ENCODE results near the gene TM9SF4. TPM values are rescaled to one million over a fixed set of nuclear protein-coding genes. Genes with fewer than 3 reads are reported as not detected.

TM9SF4 gene
- total RNA-seq, 2 experiments from 2014 or later, result 22.4 to 24.5 TPM

DNA sequence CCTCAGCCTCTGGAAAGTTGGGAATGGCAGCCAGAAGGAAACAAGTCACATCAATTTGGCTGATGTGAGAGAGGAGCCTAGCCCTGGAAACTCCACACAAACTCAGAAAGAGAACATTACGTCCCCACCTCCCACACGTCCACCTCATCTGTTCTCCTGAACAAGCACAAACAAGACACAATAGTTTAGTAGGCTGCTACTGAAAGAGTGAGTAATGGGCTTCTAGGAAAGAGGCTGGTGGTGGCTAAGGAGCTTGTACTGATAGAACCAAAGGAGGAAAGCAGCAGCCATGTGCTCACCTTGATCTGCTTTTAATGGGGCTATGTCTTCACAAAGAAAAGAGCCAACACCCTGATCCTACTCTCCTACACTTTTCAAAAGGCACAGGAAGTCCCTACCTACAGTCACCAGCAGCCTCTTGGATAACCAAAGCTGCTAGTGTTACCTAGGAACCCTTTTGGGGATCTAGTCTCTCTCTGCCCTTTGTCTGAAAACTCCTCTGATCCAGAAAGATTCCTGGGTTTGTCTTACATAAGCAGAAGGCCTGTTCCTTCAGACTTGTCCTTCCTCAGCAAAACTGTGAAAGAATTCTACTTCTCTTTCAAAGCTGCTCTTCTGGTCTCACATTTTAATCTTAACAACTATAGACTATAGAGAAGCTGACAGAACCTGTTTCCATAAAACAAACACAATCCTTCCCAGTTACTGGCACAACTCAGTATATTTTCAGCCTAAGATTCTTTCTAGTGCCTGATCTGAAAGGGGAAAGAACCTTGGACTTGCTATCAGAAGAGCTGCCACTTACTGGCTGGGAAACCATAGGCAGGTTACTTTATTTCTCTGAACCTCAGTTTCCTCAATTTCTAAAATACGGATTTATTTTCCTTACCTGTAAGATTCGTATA is 94.9 kb downstream of the TM9SF4 start:
- POLR2A ChIA-PET, result no interaction called here
- CTCF ChIA-PET, result no interaction called here

DNA sequence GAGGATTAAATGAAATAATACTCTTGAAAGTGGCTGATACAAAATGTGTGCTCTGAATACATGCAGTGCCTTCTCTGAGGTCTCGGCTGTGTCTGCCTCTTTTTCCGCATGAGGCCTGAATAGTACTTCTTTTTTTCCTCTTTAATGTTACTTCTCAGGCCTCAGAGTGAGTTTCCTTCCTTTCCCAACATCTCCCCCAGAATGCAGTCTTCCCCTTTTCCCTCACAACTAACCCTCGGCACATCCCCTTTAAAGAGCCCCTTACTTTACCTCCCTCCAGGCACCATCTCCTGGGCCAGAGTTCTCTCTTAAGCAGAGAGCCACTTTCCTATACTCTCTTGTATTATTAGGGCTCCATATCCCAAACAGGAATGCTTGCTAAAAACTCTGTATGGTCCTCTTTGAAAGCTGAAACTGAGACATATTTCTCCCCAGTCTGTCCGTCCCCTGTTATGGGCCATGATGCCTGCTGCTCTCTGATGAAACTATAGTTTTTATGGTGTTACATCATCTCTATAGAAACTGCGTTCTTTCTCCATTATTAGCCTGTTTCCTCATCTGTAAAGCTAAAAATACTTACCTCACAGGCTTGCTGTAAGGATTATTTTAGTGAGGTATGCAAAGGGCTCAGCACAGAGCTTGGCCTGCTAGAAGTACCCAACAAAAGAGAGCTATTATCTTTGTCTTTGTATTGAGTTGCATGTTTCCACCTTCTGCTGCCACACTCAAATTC is 95.8 kb downstream of the TM9SF4 start:
- intact Hi-C loops (cut with DNase I, micrococcal nuclease), result loop anchor here in 1 of 2 experiments (5.0 to 10.0 kb wide), 2 partner anchors 253 to 620 kb away; partner anchors contain the start of gene PDRG1
- peak overlapping the region; percentile 92 for H3K27ac Mint-ChIP-seq
- DNase-seq, result peak in 3 of 14 experiments; percentile 9 to 29 (median 27)
- no peaks in the 10 kb centered on the region for H3K9me3 ChIP-seq (ENCODE audit: control insufficient read depth in 1 of 2, insufficient read depth in 1 of 2, low read length in 2 of 2)
- ChIA-PET POLR2A (no interaction called here), CTCF (no interaction called here)
- ATAC-seq (ENCODE audit: poor library complexity), result no peak
- H3K4me3 Mint-ChIP-seq, result peak overlapping the region; percentile 96
- TF ChIP-seq CTCF (IDR thresholded peaks at IDR 0.05), result no peak
- peak overlapping the region; percentile 2 for H3K4me3 ChIP-seq (ENCODE audit: low read length)
- H3K36me3 Mint-ChIP-seq (ENCODE audit: low read depth), result peaks cover 60% of the 10 kb centered on the region
- no peaks in the 10 kb centered on the region for H3K27me3 Mint-ChIP-seq
- peak overlapping the region in 1 of 2 donors; percentile 60 for H3K27ac ChIP-seq (ENCODE audit: low read depth in 1 of 2, low read length in 2 of 2)
- peaks cover 71% of the 10 kb centered on the region for H3K4me1 Mint-ChIP-seq (ENCODE audit: low read depth)
- H3K9me3 Mint-ChIP-seq, result no peaks in the 10 kb centered on the region
- H3K4me1 ChIP-seq (ENCODE audit: insufficient read depth, low read length), result peaks cover 74% of the 10 kb centered on the region
- H3K27me3 ChIP-seq (ENCODE audit: control insufficient read depth in 1 of 2, insufficient read depth in 2 of 2, low read length in 2 of 2), result no peaks in the 10 kb centered on the region
- H3K36me3 ChIP-seq (ENCODE audit: insufficient read depth, low read length), result peaks cover 41% of the 10 kb centered on the region

More for the DNA sequence above, 94.9 kb downstream of the TM9SF4 start:
- DNase-seq (no peak), ATAC-seq (ENCODE audit: poor library complexity) (no peak)
- intact Hi-C loops (cut with DNase I, micrococcal nuclease), result loop anchor here in 1 of 2 experiments (5.0 to 10.0 kb wide), 2 partner anchors 252 to 620 kb away; partner anchors contain the start of gene PDRG1
- Mint-ChIP-seq H3K36me3 (ENCODE audit: low read depth) (peaks cover 62% of the 10 kb centered on the region), H3K4me3 (peak overlapping the region; percentile 96), H3K9me3 (no peaks in the 10 kb centered on the region), H3K27me3 (no peaks in the 10 kb centered on the region), H3K4me1 (ENCODE audit: low read depth) (peaks cover 63% of the 10 kb centered on the region), H3K27ac (peak overlapping the region; percentile 92)
- H3K27me3 ChIP-seq (ENCODE audit: control insufficient read depth in 1 of 2, insufficient read depth in 2 of 2, low read length in 2 of 2), result no peaks in the 10 kb centered on the region
- H3K27ac ChIP-seq (ENCODE audit: low read depth in 1 of 2, low read length in 2 of 2), result peak overlapping the region in 1 of 2 donors; percentile 17
- H3K36me3 ChIP-seq (ENCODE audit: insufficient read depth, low read length), result peaks cover 43% of the 10 kb centered on the region
- H3K9me3 ChIP-seq (ENCODE audit: control insufficient read depth in 1 of 2, insufficient read depth in 1 of 2, low read length in 2 of 2), result no peaks in the 10 kb centered on the region
- H3K4me1 ChIP-seq (ENCODE audit: insufficient read depth, low read length), result peaks cover 68% of the 10 kb centered on the region
- no peak overlapping the region for H3K4me3 ChIP-seq (ENCODE audit: low read length)
- TF ChIP-seq CTCF (IDR thresholded peaks at IDR 0.05), result no peak

GRCh38 chr20:32205843-32206759 is 96.6 kb downstream of the TM9SF4 start:
- DNase-seq, result no peak
- POLR2A ChIA-PET, result no interaction called here
- Histone ChIP-seq H3K27me3 (ENCODE audit: control insufficient read depth in 1 of 2, insufficient read depth in 2 of 2, low read length in 2 of 2) (no peaks in the 10 kb centered on the region), H3K4me1 (ENCODE audit: insufficient read depth, low read length) (peaks cover 74% of the 10 kb centered on the region), H3K36me3 (ENCODE audit: insufficient read depth, low read length) (peaks cover 43% of the 10 kb centered on the region), H3K27ac (ENCODE audit: low read depth in 1 of 2, low read length in 2 of 2) (peak overlapping the region in 1 of 2 donors; percentile 60), H3K9me3 (ENCODE audit: control insufficient read depth in 1 of 2, insufficient read depth in 1 of 2, low read length in 2 of 2) (no peaks in the 10 kb centered on the region), H3K4me3 (ENCODE audit: low read length) (peak overlapping the region; percentile 93)
- no peak for ATAC-seq (ENCODE audit: poor library complexity)
- CTCF ChIA-PET, result no interaction called here
- Mint-ChIP-seq H3K27ac (peak overlapping the region; percentile 92), H3K4me1 (ENCODE audit: low read depth) (peaks cover 79% of the 10 kb centered on the region), H3K27me3 (no peaks in the 10 kb centered on the region), H3K9me3 (no peaks in the 10 kb centered on the region), H3K36me3 (ENCODE audit: low read depth) (peaks cover 62% of the 10 kb centered on the region), H3K4me3 (peak overlapping the region; percentile 96)
- TF ChIP-seq CTCF (IDR thresholded peaks at IDR 0.05), result no peak
- intact Hi-C loops (cut with DNase I, micrococcal nuclease), result loop anchor here in 1 of 2 experiments (2.0 to 10.0 kb wide), 3 partner anchors 71 to 619 kb away; partner anchors contain the start of genes KIF3B and PDRG1

All from CD4-positive, alpha-beta T cell (primary cell).